Measurements from ENCODE around the gene SLC38A11.

DNA sequence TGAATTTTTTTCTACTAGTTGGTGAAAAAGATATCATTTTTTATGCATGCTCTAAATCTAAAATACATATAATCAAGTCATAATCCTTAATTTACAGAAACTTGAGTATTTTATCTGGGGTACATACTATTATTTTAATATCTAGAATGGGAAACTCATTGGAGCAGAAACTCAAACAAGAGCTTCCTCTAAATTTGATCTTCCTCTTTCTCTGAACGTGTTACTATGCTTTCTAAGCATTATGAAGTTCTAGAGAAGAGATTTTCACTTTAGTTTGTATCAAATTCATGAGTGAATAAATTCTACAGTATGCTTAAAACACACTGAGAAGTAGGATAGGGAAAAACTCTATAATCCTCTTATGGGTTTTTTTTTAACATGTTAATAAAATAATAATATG lies 20.6 kb upstream of the SLC38A11 start:
- TF ChIP-seq, protein P1, sequence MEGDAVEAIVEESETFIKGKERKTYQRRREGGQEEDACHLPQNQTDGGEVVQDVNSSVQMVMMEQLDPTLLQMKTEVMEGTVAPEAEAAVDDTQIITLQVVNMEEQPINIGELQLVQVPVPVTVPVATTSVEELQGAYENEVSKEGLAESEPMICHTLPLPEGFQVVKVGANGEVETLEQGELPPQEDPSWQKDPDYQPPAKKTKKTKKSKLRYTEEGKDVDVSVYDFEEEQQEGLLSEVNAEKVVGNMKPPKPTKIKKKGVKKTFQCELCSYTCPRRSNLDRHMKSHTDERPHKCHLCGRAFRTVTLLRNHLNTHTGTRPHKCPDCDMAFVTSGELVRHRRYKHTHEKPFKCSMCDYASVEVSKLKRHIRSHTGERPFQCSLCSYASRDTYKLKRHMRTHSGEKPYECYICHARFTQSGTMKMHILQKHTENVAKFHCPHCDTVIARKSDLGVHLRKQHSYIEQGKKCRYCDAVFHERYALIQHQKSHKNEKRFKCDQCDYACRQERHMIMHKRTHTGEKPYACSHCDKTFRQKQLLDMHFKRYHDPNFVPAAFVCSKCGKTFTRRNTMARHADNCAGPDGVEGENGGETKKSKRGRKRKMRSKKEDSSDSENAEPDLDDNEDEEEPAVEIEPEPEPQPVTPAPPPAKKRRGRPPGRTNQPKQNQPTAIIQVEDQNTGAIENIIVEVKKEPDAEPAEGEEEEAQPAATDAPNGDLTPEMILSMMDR (IDR thresholded peaks at IDR 0.05), result no peak
- TF ChIP-seq POLR2AphosphoS5 (IDR thresholded peaks at IDR 0.05) (no peak), POLR2A (IDR thresholded peaks at IDR 0.05; ENCODE audit: low read depth) (no peak), EP300 (IDR thresholded peaks at IDR 0.05) (no peak)
